ENCODE results near the gene TSACC. TPM values are rescaled to one million over a fixed set of nuclear protein-coding genes. Genes with fewer than 3 reads are reported as not detected.

Gene TSACC
- total and polyA plus RNA-seq, 10 of the 15 experiments (the other 5 are each of a cell fraction or from before 2014, with no cell fraction given) = 0.25 to 2.8 (median 0.92) TPM; not detected in 4

DNA sequence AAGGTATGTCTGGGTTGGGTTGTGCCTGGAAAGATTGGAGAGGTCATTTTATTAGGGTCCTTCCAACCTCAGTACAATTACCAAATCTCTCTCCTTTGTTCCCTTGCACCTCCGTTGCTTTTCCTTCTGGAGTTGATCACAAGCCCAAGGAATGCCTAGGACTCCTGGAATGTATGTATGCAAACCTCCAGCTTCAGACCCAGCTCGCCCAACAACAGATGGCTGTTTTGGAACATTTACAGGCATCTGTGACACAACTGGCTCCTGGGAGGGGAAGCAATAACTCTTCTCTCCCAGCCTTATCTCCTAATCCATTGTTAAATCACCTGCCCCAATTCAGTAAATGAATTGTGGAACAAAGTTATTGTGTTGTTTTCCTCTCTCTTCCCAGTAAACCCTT lies 8.3 kb downstream of the TSACC start:
- Histone ChIP-seq H3K27ac (ENCODE audit: control insufficient read depth, insufficient read depth) (no peak overlapping the region), H3K9me3 (replicated peaks; ENCODE audit: control insufficient read depth, insufficient read depth, low read length) (no peaks in the 10 kb centered on the region), H3K4me1 (ENCODE audit: control insufficient read depth, insufficient read depth, low read length) (no peaks in the 10 kb centered on the region), H3K4me3 (no peak overlapping the region), H4K20me1 (ENCODE audit: control insufficient read depth, insufficient read depth) (no peaks in the 10 kb centered on the region), H3K4me2 (ENCODE audit: control insufficient read depth, insufficient read depth) (no peak overlapping the region), H3K27me3 (replicated peaks in 1 of 2; ENCODE audit: control insufficient read depth in 2 of 2, insufficient read depth in 2 of 2, low read length in 1 of 2) (peaks cover 0 to 5% of the 10 kb centered on the region in 2 experiments; a peak in 1 of 4 replicates), H3K79me2 (ENCODE audit: control insufficient read depth, insufficient read depth, low read length) (no peaks in the 10 kb centered on the region), H3K9ac (ENCODE audit: control insufficient read depth, insufficient read depth, low read length) (no peak overlapping the region), H2AFZ (ENCODE audit: control insufficient read depth, low read depth, low read length) (no peak overlapping the region), H3K36me3 (ENCODE audit: control insufficient read depth in 2 of 2, insufficient read depth in 2 of 2, low read length in 1 of 2) (no peaks in the 10 kb centered on the region)
- ChIA-PET POLR2A (interaction anchor here (0.7 kb wide), 1 partner anchor 144 kb away, joined by 5 read pairs; no protein-coding TSS in a partner anchor), RAD21 (ENCODE audit: unreplicated experiment) (no interaction called here), CTCF (interaction anchor here (1.0 to 3.0 kb wide), 2 partner anchors 13 to 99 kb away, joined by 4 to 10 read pairs; no protein-coding TSS in a partner anchor), SMC1A (ENCODE audit: uncharacterized antibody, unreplicated experiment) (no interaction called here)
- in situ Hi-C loops (cut with MboI) (no loop called here), intact Hi-C loops (cut with micrococcal nuclease; ENCODE audit: unreplicated experiment) (no loop called here)
- BruUV-seq (replicated peaks) = no TSS peak
- WGBS (ENCODE audit: insufficient coverage, insufficient replicate concordance, low lambda C conversion rate, missing lambda C conversion rate) = 5% methylated on average over 2 of the region's 2 CpGs
- DNase-seq (ENCODE audit: low read depth, low spot score) (no peak), ATAC-seq (no peak), FAIRE-seq (no peak)
- no peak for TF ChIP-seq RBBP5 (conservative IDR thresholded peaks at IDR 0.05)
- TF ChIP-seq NR2F1 (conservative IDR thresholded peaks at IDR 0.05) = no peak
- no peak for TF ChIP-seq MYB (IDR thresholded peaks at IDR 0.05; ENCODE audit: borderline replicate concordance, low read depth, low read length)
- TF ChIP-seq ZNF24 (IDR thresholded peaks at IDR 0.05) = no peak
- TF ChIP-seq GATAD2B (conservative IDR thresholded peaks at IDR 0.05; ENCODE audit: low read depth) = no peak
- TF ChIP-seq SRF (IDR thresholded peaks at IDR 0.05; ENCODE audit: low read depth in 2 of 2, low read length in 2 of 2) = no peak
- TF ChIP-seq NR2C1 (IDR thresholded peaks at IDR 0.05) = no peak
- TF ChIP-seq ZNF274 (IDR thresholded peaks at IDR 0.05; ENCODE audit: insufficient read depth, insufficient read length) = no peak
- TF ChIP-seq BCLAF1 (IDR thresholded peaks at IDR 0.05) = no peak
- TF ChIP-seq RB1 (IDR thresholded peaks at IDR 0.05; ENCODE audit: borderline replicate concordance) = no peak
- no peak for TF ChIP-seq POLR2A (IDR thresholded peaks at IDR 0.05; ENCODE audit: low read depth, low read length)
- TF ChIP-seq ZNF217 (IDR thresholded peaks at IDR 0.05) = no peak
- no peak for TF ChIP-seq CREB1 (IDR thresholded peaks at IDR 0.05; ENCODE audit: low read depth)
- no peak for TF ChIP-seq BCL11A (IDR thresholded peaks at IDR 0.05; ENCODE audit: low read depth, low read length)
- no peak for TF ChIP-seq USF1 (IDR thresholded peaks at IDR 0.05; ENCODE audit: borderline replicate concordance, extremely low read length, insufficient read depth, low read depth, low read length)
- TF ChIP-seq PKNOX1 (IDR thresholded peaks at IDR 0.05) = no peak
- no peak for TF ChIP-seq MTA2 (IDR thresholded peaks at IDR 0.05; ENCODE audit: low read depth)

All from GM12878 (cell line).